H1 (cell line): ENCODE measurements around the gene RHOH. TPM values are rescaled to one million over a fixed set of nuclear protein-coding genes. Genes with fewer than 3 reads are reported as not detected.

Experiments
- CTCF ChIA-PET: fragments of 300-600 bp; sonication (Branson Sonifier 250); formaldehyde crosslinking; loops from one replicate; lab custom pipeline; 2021; ENCODE audit not compliant: partially characterized antibody; lab: Charles Lee
- POLR2A ChIA-PET: fragments of 300-600 bp; sonication (Branson Sonifier 250); formaldehyde crosslinking; loops from one replicate; lab custom pipeline; 2021; ENCODE audit warnings: inconsistent platforms; ENCODE audit not compliant: partially characterized antibody; lab: Charles Lee
- DNase-seq, 2 experiments: peaks; one replicate each; pipeline versions ENCODE4 v3.0.0 to v3.0.0-alpha.2; 2010 to 2022; ENCODE audit warnings: low spot score in 2 of 2, low read depth in 1 of 2, mixed read lengths in 1 of 2
- FAIRE-seq: peaks from 2 replicates; lab custom pipeline; 2011; peaks lifted over from hg19 to GRCh38; lab: Jason Lieb, UNC
- H2AFZ ChIP-seq: 2 replicates; pipeline ENCODE4 v1.8.1; 2012; ENCODE audit warnings: low read length, inconsistent platforms
- H2AK5ac ChIP-seq: 2 replicates; pipeline ENCODE4 v1.6.1; 2013; ENCODE audit warnings: low read depth, low read length
- H2BK120ac ChIP-seq: replicated peaks from 2 replicates; pipeline ENCODE3; 2013; ENCODE audit warnings: low read depth, low read length, inconsistent platforms
- H2BK12ac ChIP-seq: 2 replicates; pipeline ENCODE4 v1.6.1; 2013; ENCODE audit warnings: low read depth, low read length
- H2BK15ac ChIP-seq: 2 replicates; pipeline ENCODE4 v1.6.1; 2013; ENCODE audit warnings: low read length
- H2BK20ac ChIP-seq: 2 replicates; pipeline ENCODE4 v1.6.1; 2013; ENCODE audit warnings: low read length
- H2BK5ac ChIP-seq: 2 replicates; pipeline ENCODE4 v1.6.1; 2013; ENCODE audit warnings: low read depth, low read length
- H3K14ac ChIP-seq: 2 replicates; pipeline ENCODE4 v1.6.1; 2013; ENCODE audit warnings: inconsistent platforms; ENCODE audit not compliant: insufficient read length
- H3K18ac ChIP-seq: 2 replicates; pipeline ENCODE4 v1.6.1; 2013; ENCODE audit warnings: low read length; ENCODE audit errors: extremely low read depth
- H3K23ac ChIP-seq: 2 replicates; pipeline ENCODE4 v1.6.1; 2013; ENCODE audit warnings: inconsistent platforms; ENCODE audit not compliant: insufficient read length
- H3K23me2 ChIP-seq: 2 replicates; pipeline ENCODE4 v1.6.1; 2013; ENCODE audit warnings: low read depth, low read length
- H3K27ac ChIP-seq: 2 replicates; pipeline ENCODE4 v1.6.1; 2011; ENCODE audit warnings: low read depth, low read length, inconsistent platforms
- H3K27me3 ChIP-seq, 4 experiments: replicated peaks in 1 of 4; 1 replicate in 1 of 4; 2 replicates in 3 of 4; pipeline versions ENCODE4 v1.6.1 to v1.8.1; 2011 to 2013; ENCODE audit warnings: low read length in 3 of 4, mild to moderate bottlenecking in 3 of 4, inconsistent platforms in 2 of 4, mixed read lengths in 2 of 4, moderate library complexity in 1 of 4; ENCODE audit not compliant: control insufficient read depth in 3 of 4, insufficient read depth in 3 of 4; ENCODE audit errors: extremely low read depth in 1 of 4
- H3K36me3 ChIP-seq, 4 experiments: 2 replicates each; pipeline versions ENCODE4 v1.6.1 to v1.8.1; 2011 to 2013; ENCODE audit warnings: mild to moderate bottlenecking in 4 of 4, low read length in 3 of 4, moderate library complexity in 2 of 4, control low read depth in 1 of 4, inconsistent platforms in 1 of 4; ENCODE audit not compliant: insufficient read depth in 4 of 4, control insufficient read depth in 2 of 4
- H3K4ac ChIP-seq: replicated peaks from 2 replicates; pipeline ENCODE3; 2013; ENCODE audit warnings: low read length, low read depth, mixed read lengths, inconsistent platforms; ENCODE audit not compliant: insufficient read length
- H3K4me1 ChIP-seq, 4 experiments: replicated peaks in 1 of 4; 1 replicate in 1 of 4; 2 replicates in 3 of 4; pipeline versions ENCODE4 v1.6.1 to v1.8.1; 2011 to 2013; ENCODE audit warnings: low read length in 3 of 4, inconsistent platforms in 2 of 4, mixed read lengths in 1 of 4; ENCODE audit not compliant: insufficient read depth in 4 of 4, control insufficient read depth in 3 of 4
- H3K4me2 ChIP-seq, 2 experiments: 2 replicates each; pipeline versions ENCODE4 v1.6.1 to v1.8.1; 2011 to 2013; ENCODE audit warnings: low read depth in 2 of 2, low read length in 2 of 2, control low read depth in 1 of 2, inconsistent platforms in 1 of 2, mild to moderate bottlenecking in 1 of 2; ENCODE audit not compliant: insufficient read depth in 1 of 2
- H3K4me3 ChIP-seq, 4 experiments: fragments of 200-600, 300-600 bp in 1 of 4; sonication (generic), shearing (Covaris generic), sonication (Bioruptor Twin) in 1 of 4; 2 replicates each; pipeline versions ENCODE4 v1.5.1 to v1.8.1; 2011 to 2016; ENCODE audit warnings: low read length in 4 of 4, low read depth in 3 of 4, control low read depth in 2 of 4, inconsistent platforms in 2 of 4, mild to moderate bottlenecking in 2 of 4, mixed read lengths in 1 of 4, moderate library complexity in 1 of 4; ENCODE audit not compliant: insufficient read depth in 2 of 4; ENCODE audit errors: extremely low read depth in 1 of 4
- H3K56ac ChIP-seq: replicated peaks from 2 replicates; pipeline ENCODE3; 2013; ENCODE audit warnings: low read depth, mild to moderate bottlenecking, mixed read lengths, low read length, inconsistent platforms; ENCODE audit not compliant: insufficient read length
- H3K79me1 ChIP-seq: 2 replicates; pipeline ENCODE4 v1.6.1; 2013; ENCODE audit warnings: low read depth, low read length, control low read depth
- H3K79me2 ChIP-seq, 2 experiments: 2 replicates each; pipeline versions ENCODE4 v1.6.1 to v1.8.1; 2012 to 2013; ENCODE audit warnings: low read length in 2 of 2, mild to moderate bottlenecking in 2 of 2, inconsistent platforms in 1 of 2; ENCODE audit not compliant: insufficient read depth in 2 of 2, control insufficient read depth in 1 of 2
- H3K9ac ChIP-seq, 4 experiments: replicated peaks in 1 of 4; 1 replicate in 1 of 4; 2 replicates in 3 of 4; pipeline versions ENCODE4 v1.6.1 to v1.8.1; 2011 to 2013; ENCODE audit warnings: low read depth in 3 of 4, low read length in 3 of 4, control low read depth in 2 of 4, mild to moderate bottlenecking in 2 of 4, moderate library complexity in 2 of 4, inconsistent platforms in 1 of 4; ENCODE audit errors: extremely low read depth in 1 of 4
- H3K9me3 ChIP-seq, 2 experiments: 2 replicates each; pipeline versions ENCODE4 v1.6.1 to v1.8.1; 2012 to 2013; ENCODE audit warnings: mild to moderate bottlenecking in 2 of 2, moderate library complexity in 2 of 2, control low read depth in 1 of 2, inconsistent platforms in 1 of 2, low read depth in 1 of 2, low read length in 1 of 2, mixed read lengths in 1 of 2; ENCODE audit not compliant: insufficient read depth in 2 of 2
- H4K20me1 ChIP-seq, 2 experiments: replicated peaks in 1 of 2; 2 replicates each; pipeline versions ENCODE3 to v1.8.1; 2011 to 2013; ENCODE audit warnings: inconsistent platforms in 2 of 2, low read length in 2 of 2, mild to moderate bottlenecking in 1 of 2; ENCODE audit not compliant: insufficient read depth in 2 of 2, control insufficient read depth in 1 of 2
- H4K5ac ChIP-seq: 2 replicates; pipeline ENCODE4 v1.6.1; 2013; ENCODE audit warnings: low read length, low read depth, mixed read lengths, inconsistent platforms; ENCODE audit not compliant: insufficient read length
- H4K8ac ChIP-seq: 2 replicates; pipeline ENCODE4 v1.8.0; 2013; ENCODE audit warnings: mild to moderate bottlenecking, moderate library complexity, low read length, inconsistent platforms; ENCODE audit not compliant: insufficient read depth; ENCODE audit errors: extremely low read depth
- H4K91ac ChIP-seq: replicated peaks from 2 replicates; pipeline ENCODE3; 2013; ENCODE audit warnings: low read length, mixed read lengths, inconsistent platforms; ENCODE audit not compliant: insufficient read length
- FOSL1 ChIP-seq: IDR thresholded peaks from 2 replicates; pipeline ENCODE4 v1.6.1; 2011; ENCODE audit warnings: mild to moderate bottlenecking, low read depth, low read length, moderate library complexity; ENCODE audit not compliant: insufficient read depth
- KDM1A ChIP-seq: fragments of 200-600, 300-600 bp; sonication (generic); IDR thresholded peaks from 2 replicates; pipeline ENCODE4 v1.7.1; 2016; ENCODE audit warnings: mild to moderate bottlenecking, low read length, borderline replicate concordance
- MAX ChIP-seq: IDR thresholded peaks from 2 replicates; pipeline ENCODE4 v1.6.1; 2012; ENCODE audit warnings: inconsistent platforms
- RBBP5 ChIP-seq: IDR thresholded peaks from 2 replicates; pipeline ENCODE4 v1.7.1; 2012; ENCODE audit warnings: low read depth, mild to moderate bottlenecking, inconsistent platforms, low read length, moderate library complexity, borderline replicate concordance
- TEAD4 ChIP-seq: IDR thresholded peaks from 2 replicates; pipeline ENCODE4 v1.6.1; 2012; ENCODE audit warnings: low read depth, low read length, inconsistent platforms, mixed read lengths
- WGBS, 2 experiments: shearing (Covaris generic) in 1 of 2; methylation state at CpG; one replicate each; pipeline versions ENCODE4 v1.1.6 to v1.1.7; 2013 to 2015; ENCODE audit warnings: low lambda C conversion rate in 2 of 2, mixed read lengths in 2 of 2, inconsistent platforms in 1 of 2, low coverage in 1 of 2, missing lambda C conversion rate in 1 of 2; ENCODE audit not compliant: insufficient replicate concordance in 2 of 2, insufficient coverage in 1 of 2, insufficient read length in 1 of 2; ENCODE audit errors: extremely low coverage in 1 of 2, missing lambda C conversion rate in 1 of 2; 5-methylcytosine and 5-hydroxymethylcytosine counted together
- polyA plus RNA-seq, 7 experiments: library from polyadenylated mRNA; depleted of rRNA in 3 of 7; stranded (reverse) in 5 of 7; unstranded in 2 of 7; fragments of >200 nt in 5 of 7; fragments of 200-250 nt in 2 of 7; gene quantifications; 1 replicate in 5 of 7; 2 replicates in 1 of 7; 4 replicates in 1 of 7; pipeline versions ENCODE4 v1.2.1 to v1.2.3, GENCODE V29; 2011 to 2013; ENCODE audit warnings: missing spikeins in 2 of 7, mixed read lengths in 2 of 7
- total RNA-seq: library from RNA; stranded (reverse); fragmentation: NEBNext Ultra II Directional; extraction: Animal tissue kit (Norgen Biotek cat#: 25700); gene quantifications from 2 replicates; pipeline ENCODE4 v1.2.1, GENCODE V29; 2021

RHOH gene
- total and polyA plus RNA-seq, 2 of the 8 experiments (the other 6 are each of a cell fraction or from before 2014, with no cell fraction given): 5.9 to 6.9 TPM

- Histone ChIP-seq H3K79me1 (no peaks in the 10 kb centered on the region), H3K18ac (no peak overlapping the region), H3K4me2 (no peak overlapping the region), H2BK15ac (0 out of 2 replicates have a peak overlapping the region, but pooled peaks have one; percentile 75), H2AFZ (peak overlapping the region; percentile 41; the same call in 1 of the 2 replicates), H3K23ac (no peak overlapping the region), H4K8ac (no peak overlapping the region), H2BK120ac (no peak overlapping the region), H2BK20ac (no peak overlapping the region), H3K14ac (no peak overlapping the region), H4K91ac (no peak overlapping the region), H3K4ac (no peak overlapping the region), H3K27ac (no peak overlapping the region), H3K23me2 (no peaks in the 10 kb centered on the region), H2BK5ac (no peak overlapping the region), H3K27me3 (no peaks in the 10 kb centered on the region), H3K4me3 (no peak overlapping the region), H2BK12ac (no peak overlapping the region), H3K9me3 (no peaks in the 10 kb centered on the region), H3K4me1 (no peaks in the 10 kb centered on the region), H3K36me3 (no peaks in the 10 kb centered on the region), H3K56ac (no peak overlapping the region), H4K5ac (no peak overlapping the region), H3K9ac (no peak overlapping the region), H3K79me2 (no peaks in the 10 kb centered on the region), H4K20me1 (no peaks in the 10 kb centered on the region), H2AK5ac (no peak overlapping the region)
- ChIA-PET CTCF (interaction anchor here (0.7 to 1.8 kb wide), 5 partner anchors 30 to 49 kb away, joined by 3 to 4 read pairs (median 3); no protein-coding TSS in a partner anchor), POLR2A (no interaction called here)
- WGBS, 2 experiments: 83% methylated on average over 3 of the region's 4 CpGs; no CpG with 5 or more reads in 1 of the 2 experiments
- no peak for FAIRE-seq
- DNase-seq: no peak
- TF ChIP-seq RBBP5 (no peak), KDM1A (no peak), MAX (no peak), TEAD4 (no peak), FOSL1 (no peak)
Observed at GRCh38 chr4:40276546-40276945, 79.7 kb downstream of the RHOH start.
